HepG2 (cell line): ENCODE measurements around the gene SCAPER. TPM values are rescaled to one million over a fixed set of nuclear protein-coding genes. Genes with fewer than 3 reads are reported as not detected.

Experiments
- CBX5 ChIP-seq: sonication (generic); formaldehyde crosslinking; IDR thresholded peaks from 2 replicates; pipeline ENCODE4 v1.4.0; 2020; ENCODE audit warnings: missing genetic modification reagents, borderline replicate concordance
- CHCHD3 ChIP-seq: sonication (generic); formaldehyde crosslinking; IDR thresholded peaks from 2 replicates; pipeline ENCODE4 v1.8.0; 2022; ENCODE audit warnings: mild to moderate bottlenecking, missing genetic modification reagents, moderate library complexity
- CREB1 ChIP-seq, 2 experiments: fragments of 450-650 bp in 1 of 2; IDR thresholded peaks; 2 replicates each; pipeline ENCODE4 v1.6.1; 2016 to 2017; ENCODE audit warnings: control low read depth in 1 of 2, mild to moderate bottlenecking in 1 of 2, missing compliant biosample characterization in 1 of 2, missing genetic modification characterization in 1 of 2
- DNMT1 ChIP-seq: sonication (generic); formaldehyde crosslinking; IDR thresholded peaks from 2 replicates; pipeline ENCODE4 v1.5.1; 2020; ENCODE audit warnings: mild to moderate bottlenecking, missing genetic modification reagents
- DNMT3B ChIP-seq: conservative IDR thresholded peaks from 2 replicates; pipeline ENCODE4 v1.6.1; 2016; ENCODE audit warnings: missing biosample characterization, control low read depth
- GABPA ChIP-seq, 2 experiments: IDR thresholded peaks; 2 replicates each; pipeline ENCODE4 v1.6.1; 2011 to 2016; ENCODE audit warnings: low read depth in 2 of 2, low read length in 1 of 2, missing biosample characterization in 1 of 2, missing genetic modification characterization in 1 of 2
- HNRNPL ChIP-seq: fragments of 200-400 bp; formaldehyde crosslinking; IDR thresholded peaks from 2 replicates; pipeline ENCODE4 v1.6.1; 2017; ENCODE audit warnings: mild to moderate bottlenecking, low read depth, low read length
- JUND ChIP-seq: sonication (generic); formaldehyde crosslinking; IDR thresholded peaks from 2 replicates; pipeline ENCODE4 v1.8.0; 2022; ENCODE audit warnings: mild to moderate bottlenecking, missing genetic modification reagents
- KAT8 ChIP-seq: IDR thresholded peaks from 2 replicates; pipeline ENCODE4 v1.6.1; 2016; ENCODE audit warnings: missing genetic modification reagents, missing compliant biosample characterization
- MED1 ChIP-seq: sonication (generic); formaldehyde crosslinking; IDR thresholded peaks from 2 replicates; pipeline ENCODE4 v1.4.0; 2020; ENCODE audit warnings: missing genetic modification reagents
- MXI1 ChIP-seq: IDR thresholded peaks from 3 replicates; pipeline ENCODE4 v1.6.1; 2012; ENCODE audit warnings: low read depth, low read length, inconsistent platforms, borderline replicate concordance
- NFATC3 ChIP-seq: sonication (generic); formaldehyde crosslinking; IDR thresholded peaks from 2 replicates; pipeline ENCODE4 v1.5.1; 2020; ENCODE audit warnings: mild to moderate bottlenecking, missing genetic modification reagents
- PHF5A ChIP-seq: IDR thresholded peaks from one replicate; pipeline ENCODE4 v1.6.1; 2018; ENCODE audit warnings: low read depth, missing genetic modification reagents; ENCODE audit not compliant: unreplicated experiment
- PLRG1 ChIP-seq: fragments of 450-650 bp; conservative IDR thresholded peaks from 2 replicates; pipeline ENCODE4 v1.6.1; 2016
- RBM39 ChIP-seq: fragments of 200-400 bp; formaldehyde crosslinking; IDR thresholded peaks from one replicate; pipeline ENCODE4 v1.6.1; 2018; ENCODE audit warnings: antibody characterized with exemption, mild to moderate bottlenecking, low read depth, low read length; ENCODE audit not compliant: poor library complexity, severe bottlenecking
- SKI ChIP-seq: fragments of 450-650 bp; IDR thresholded peaks from one replicate; pipeline ENCODE4 v1.6.1; 2018; ENCODE audit warnings: mild to moderate bottlenecking; ENCODE audit not compliant: partially characterized antibody
- SNRNP70 ChIP-seq: fragments of 200-400 bp; formaldehyde crosslinking; IDR thresholded peaks from 2 replicates; pipeline ENCODE4 v1.6.1; 2017; ENCODE audit warnings: mild to moderate bottlenecking, low read depth, low read length, moderate library complexity
- SP1 ChIP-seq, 2 experiments: fragments of 450-650 bp in 1 of 2; sonication (generic) in 1 of 2; formaldehyde crosslinking in 1 of 2; IDR thresholded peaks; 2 replicates each; pipeline versions ENCODE4 v1.4.0 to v1.6.1; 2016 to 2020; ENCODE audit warnings: missing genetic modification reagents in 1 of 2
- STAG1 ChIP-seq: sonication (generic); formaldehyde crosslinking; IDR thresholded peaks from 2 replicates; pipeline ENCODE4 v1.4.0; 2020; ENCODE audit warnings: missing genetic modification reagents
- YEATS4 ChIP-seq: sonication (generic); formaldehyde crosslinking; IDR thresholded peaks from 2 replicates; pipeline ENCODE4 v1.4.0; 2020; ENCODE audit warnings: missing genetic modification reagents, borderline replicate concordance
- ZBTB8A ChIP-seq: sonication (generic); formaldehyde crosslinking; IDR thresholded peaks from 2 replicates; pipeline ENCODE4 v1.4.0; 2020; ENCODE audit warnings: mild to moderate bottlenecking, low read depth, missing genetic modification reagents, borderline replicate concordance
- ZC3H4 ChIP-seq: sonication (generic); formaldehyde crosslinking; IDR thresholded peaks from 2 replicates; pipeline ENCODE4 v1.4.0; 2020; ENCODE audit warnings: missing genetic modification reagents, borderline replicate concordance
- ZNF12 ChIP-seq: sonication (generic); formaldehyde crosslinking; IDR thresholded peaks from 2 replicates; pipeline ENCODE4 v1.5.0; 2020; ENCODE audit warnings: missing genetic modification reagents
- ZNF225 ChIP-seq: sonication (generic); formaldehyde crosslinking; IDR thresholded peaks from 2 replicates; pipeline ENCODE4 v1.4.0; 2020; ENCODE audit warnings: mild to moderate bottlenecking, missing genetic modification reagents
- ZNF329 ChIP-seq: sonication (generic); formaldehyde crosslinking; IDR thresholded peaks from 2 replicates; pipeline ENCODE4 v1.9.0; 2021; ENCODE audit warnings: low read depth, mild to moderate bottlenecking, missing genetic modification reagents
- ZNF33B ChIP-seq: sonication (generic); formaldehyde crosslinking; IDR thresholded peaks from 2 replicates; pipeline ENCODE4 v1.5.1; 2020; ENCODE audit warnings: mild to moderate bottlenecking, missing genetic modification reagents
- polyA plus RNA-seq, 8 experiments: library from polyadenylated mRNA; depleted of rRNA in 3 of 8; stranded (reverse) in 7 of 8; unstranded in 1 of 8; fragments of >200 nt; fragmentation: Illumina TruSeq in 4 of 8; extraction: Trizol in 4 of 8; gene quantifications; 2 replicates each; pipeline versions ENCODE4 v1.2.1 to v1.2.3, GENCODE V29; 2011 to 2016; ENCODE audit warnings: low read depth in 4 of 8, missing spikeins in 1 of 8, mixed read lengths in 1 of 8; ENCODE audit not compliant: insufficient read depth in 1 of 8
- total RNA-seq, 5 experiments: library from RNA; depleted of rRNA; stranded (reverse); fragments of >200 nt; fragmentation: Illumina TruSeq; extraction: Trizol; gene quantifications; 2 replicates each; pipeline ENCODE4 v1.2.3, GENCODE V29; 2016; ENCODE audit warnings: low read depth in 1 of 5
- TF ChIP-seq, protein P1 (sequence below): sonication (generic); formaldehyde crosslinking; IDR thresholded peaks from 2 replicates; pipeline ENCODE4 v1.9.0; 2021; ENCODE audit warnings: missing genetic modification reagents, mild to moderate bottlenecking, borderline replicate concordance
- TF ChIP-seq, protein P2 (sequence below): sonication (generic); formaldehyde crosslinking; IDR thresholded peaks from 2 replicates; pipeline ENCODE4 v1.4.0; 2020; ENCODE audit warnings: missing genetic modification reagents, borderline replicate concordance
- TF ChIP-seq, protein P3 (sequence below): sonication (generic); formaldehyde crosslinking; IDR thresholded peaks from 2 replicates; pipeline ENCODE4 v1.8.1; 2023; ENCODE audit warnings: missing genetic modification reagents, mild to moderate bottlenecking, borderline replicate concordance

SCAPER gene
- total and polyA plus RNA-seq, 2 of the 13 experiments (the other 11 are each of a cell fraction or from before 2014, with no cell fraction given): 4.3 to 10.5 TPM

DNA sequence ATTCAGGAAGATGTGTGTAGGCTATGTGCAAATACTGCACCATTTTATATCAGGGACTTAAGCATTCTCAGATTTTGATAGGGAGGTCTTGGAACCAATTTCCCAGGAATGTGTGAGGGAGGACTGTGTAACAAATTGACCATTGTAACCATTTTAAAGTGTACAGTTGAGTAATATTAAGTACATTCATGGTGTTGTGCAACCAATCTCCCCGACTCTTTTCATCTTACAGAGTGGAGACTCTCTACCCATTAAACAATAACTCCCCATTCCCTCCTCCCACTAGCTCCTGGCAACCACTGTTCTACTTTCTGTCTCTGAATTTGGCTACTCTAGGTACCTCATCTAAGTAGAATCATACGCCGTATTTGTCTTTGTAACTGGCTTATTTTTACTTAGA lies 31.5 kb upstream of the SCAPER start (continued):
- TF ChIP-seq ZNF225 (no peak), YEATS4 (CRISPR knock-in tag) (no peak), RBM39 (no peak), ZBTB8A (no peak), STAG1 (CRISPR knock-in tag) (no peak), CHCHD3 (CRISPR knock-in tag) (no peak), JUND (CRISPR knock-in tag) (no peak), ZC3H4 (CRISPR knock-in tag) (no peak), SNRNP70 (no peak), MXI1 (no peak), MED1 (CRISPR knock-in tag) (0 out of 2 replicates have a peak, but pooled peaks have one; percentile 21), GABPA (IDR thresholded peaks at IDR 0.05; ENCODE audit: low read depth, low read length) (no peak), GABPA (CRISPR knock-in tag; IDR thresholded peaks at IDR 0.05; ENCODE audit: low read depth) (no peak), NFATC3 (no peak), CREB1 (IDR thresholded peaks at IDR 0.05) (no peak), CREB1 (CRISPR knock-in tag; IDR thresholded peaks at IDR 0.05) (no peak; the same call in 1 of the 2 replicates), SKI (no peak), CBX5 (no peak), ZNF329 (no peak), ZNF33B (no peak), DNMT3B (CRISPR knock-in tag) (no peak), HNRNPL (no peak), DNMT1 (no peak), SP1 (IDR thresholded peaks at IDR 0.05) (no peak), SP1 (CRISPR knock-in tag; IDR thresholded peaks at IDR 0.05) (no peak), ZNF12 (0 out of 2 replicates have a peak, but pooled peaks have one; percentile 40), KAT8 (CRISPR knock-in tag) (no peak), PHF5A (CRISPR knock-in tag) (no peak), PLRG1 (no peak)
- TF ChIP-seq, protein P1, sequence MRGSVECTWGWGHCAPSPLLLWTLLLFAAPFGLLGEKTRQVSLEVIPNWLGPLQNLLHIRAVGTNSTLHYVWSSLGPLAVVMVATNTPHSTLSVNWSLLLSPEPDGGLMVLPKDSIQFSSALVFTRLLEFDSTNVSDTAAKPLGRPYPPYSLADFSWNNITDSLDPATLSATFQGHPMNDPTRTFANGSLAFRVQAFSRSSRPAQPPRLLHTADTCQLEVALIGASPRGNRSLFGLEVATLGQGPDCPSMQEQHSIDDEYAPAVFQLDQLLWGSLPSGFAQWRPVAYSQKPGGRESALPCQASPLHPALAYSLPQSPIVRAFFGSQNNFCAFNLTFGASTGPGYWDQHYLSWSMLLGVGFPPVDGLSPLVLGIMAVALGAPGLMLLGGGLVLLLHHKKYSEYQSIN (CRISPR knock-in tag): no peak
- TF ChIP-seq, protein P2, sequence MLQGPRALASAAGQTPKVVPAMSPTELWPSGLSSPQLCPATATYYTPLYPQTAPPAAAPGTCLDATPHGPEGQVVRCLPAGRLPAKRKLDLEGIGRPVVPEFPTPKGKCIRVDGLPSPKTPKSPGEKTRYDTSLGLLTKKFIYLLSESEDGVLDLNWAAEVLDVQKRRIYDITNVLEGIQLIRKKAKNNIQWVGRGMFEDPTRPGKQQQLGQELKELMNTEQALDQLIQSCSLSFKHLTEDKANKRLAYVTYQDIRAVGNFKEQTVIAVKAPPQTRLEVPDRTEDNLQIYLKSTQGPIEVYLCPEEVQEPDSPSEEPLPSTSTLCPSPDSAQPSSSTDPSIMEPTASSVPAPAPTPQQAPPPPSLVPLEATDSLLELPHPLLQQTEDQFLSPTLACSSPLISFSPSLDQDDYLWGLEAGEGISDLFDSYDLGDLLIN (CRISPR knock-in tag): no peak
- TF ChIP-seq, protein P3, sequence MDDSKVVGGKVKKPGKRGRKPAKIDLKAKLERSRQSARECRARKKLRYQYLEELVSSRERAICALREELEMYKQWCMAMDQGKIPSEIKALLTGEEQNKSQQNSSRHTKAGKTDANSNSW (CRISPR knock-in tag): no peak
